Measurements from ENCODE around the gene ITFG1. TPM values are rescaled to one million over a fixed set of nuclear protein-coding genes. Genes with fewer than 3 reads are reported as not detected.
A peak's percentile ranks its signal among the peaks of the same experiment; 100 is the strongest.

The ITFG1 gene
- total RNA-seq, 2 experiments from 2014 or later, result 18.9 to 27.0 TPM

- H3K27me3 Mint-ChIP-seq, result no peaks in the 10 kb centered on the region
- no peaks in the 10 kb centered on the region for H3K4me1 Mint-ChIP-seq
- ChIA-PET POLR2A (no interaction called here), CTCF (interaction anchor here (0.5 to 0.6 kb wide), 2 partner anchors 469 to 907 kb away, joined by 3 read pairs; no protein-coding TSS in a partner anchor)
- no peak overlapping the region for H3K4me3 Mint-ChIP-seq
- no peak overlapping the region for H3K27ac Mint-ChIP-seq
- intact Hi-C loops (cut with DNase I, micrococcal nuclease), result no loop called here
- no peak for ATAC-seq
- DNase-seq, result no peak
- peaks cover 29% of the 10 kb centered on the region for H3K36me3 Mint-ChIP-seq (ENCODE audit: low read depth)
- H3K9me3 Mint-ChIP-seq (ENCODE audit: low read depth), result no peaks in the 10 kb centered on the region
Observed at GRCh38 chr16:47260503-47260902, 200.4 kb downstream of the ITFG1 start.

DNA sequence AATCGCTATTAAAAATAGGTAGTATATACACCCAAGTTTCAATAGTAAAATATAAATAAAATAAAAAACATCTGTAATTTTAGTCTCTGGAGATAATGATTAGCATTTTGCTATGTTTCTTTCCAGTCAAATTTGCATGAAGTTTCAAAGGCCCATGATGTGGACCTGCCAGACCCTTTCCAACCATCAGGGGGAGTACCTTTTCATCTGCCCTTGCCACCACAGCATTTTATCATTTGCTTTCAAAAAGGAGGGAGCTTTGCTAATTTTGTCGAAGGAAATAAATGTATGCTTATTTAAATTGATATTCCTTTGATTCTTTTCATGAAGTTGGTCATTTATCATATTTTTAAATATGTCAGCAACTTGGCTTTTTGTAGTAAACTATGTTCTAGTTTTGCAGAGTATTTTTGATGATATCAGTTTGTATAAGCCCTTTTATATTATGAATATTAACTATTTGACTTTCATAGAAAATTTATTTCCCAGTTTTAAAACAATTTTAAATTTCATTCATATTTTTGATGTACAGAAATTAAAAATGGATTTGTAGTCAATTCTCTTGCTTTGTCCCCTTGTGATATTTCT lies 201.9 kb downstream of the ITFG1 start:
- Mint-ChIP-seq H3K36me3 (ENCODE audit: low read depth) (peaks cover 26% of the 10 kb centered on the region), H3K27me3 (no peaks in the 10 kb centered on the region), H3K27ac (no peak overlapping the region), H3K4me1 (no peaks in the 10 kb centered on the region), H3K4me3 (no peak overlapping the region), H3K9me3 (ENCODE audit: low read depth) (no peaks in the 10 kb centered on the region)
- intact Hi-C loops (cut with DNase I, micrococcal nuclease), result loop anchor here in 1 of 2 experiments (2.0 kb wide), 1 partner anchor 796 kb away; no protein-coding TSS in a partner anchor
- ChIA-PET POLR2A (no interaction called here), CTCF (interaction anchor here (0.7 kb wide), 1 partner anchor 492 kb away, joined by 3 read pairs; no protein-coding TSS in a partner anchor)
- no peak for ATAC-seq
- peak; percentile 30 for DNase-seq

DNA sequence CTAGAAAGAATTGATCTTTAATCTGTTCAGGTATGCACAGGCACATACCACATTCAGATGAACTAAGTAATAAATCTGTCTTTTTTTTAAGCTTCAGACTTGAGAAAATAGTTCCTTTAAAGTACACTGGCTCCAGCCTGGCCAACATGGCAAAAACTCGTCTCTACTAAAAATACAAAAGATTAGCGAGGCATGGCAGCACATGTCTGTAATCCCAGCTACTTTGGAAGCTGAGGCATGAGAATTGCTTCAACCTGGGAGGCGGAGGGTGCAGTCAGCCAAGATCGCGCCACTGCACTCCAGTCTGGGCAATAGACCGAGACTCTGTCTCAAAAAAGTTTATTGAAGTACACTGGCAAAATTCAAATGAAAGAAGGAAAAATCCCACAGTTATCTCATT lies 206.1 kb downstream of the ITFG1 start:
- Mint-ChIP-seq H3K4me3 (no peak overlapping the region), H3K27me3 (no peaks in the 10 kb centered on the region), H3K36me3 (ENCODE audit: low read depth) (peaks cover 19% of the 10 kb centered on the region), H3K27ac (no peak overlapping the region), H3K9me3 (ENCODE audit: low read depth) (no peaks in the 10 kb centered on the region), H3K4me1 (no peaks in the 10 kb centered on the region)
- ATAC-seq (no peak), DNase-seq (no peak)
- intact Hi-C loops (cut with DNase I, micrococcal nuclease), result no loop called here
- ChIA-PET POLR2A (no interaction called here), CTCF (interaction anchor here (0.7 kb wide), 1 partner anchor 532 kb away, joined by 3 read pairs; no protein-coding TSS in a partner anchor)

- H3K4me3 Mint-ChIP-seq, result no peak overlapping the region
- ChIA-PET POLR2A (no interaction called here), CTCF (interaction anchor here (0.6 kb wide), 1 partner anchor 899 kb away, joined by 3 read pairs; no protein-coding TSS in a partner anchor)
- no peaks in the 10 kb centered on the region for H3K4me1 Mint-ChIP-seq
- no peak for DNase-seq
- no peaks in the 10 kb centered on the region for H3K9me3 Mint-ChIP-seq (ENCODE audit: low read depth)
- H3K27me3 Mint-ChIP-seq, result no peaks in the 10 kb centered on the region
- H3K36me3 Mint-ChIP-seq (ENCODE audit: low read depth), result peaks cover 2% of the 10 kb centered on the region
- intact Hi-C loops (cut with DNase I, micrococcal nuclease), result no loop called here
- no peak for ATAC-seq
- no peak overlapping the region for H3K27ac Mint-ChIP-seq
Observed at GRCh38 chr16:47250983-47251382, 209.9 kb downstream of the ITFG1 start.

- Mint-ChIP-seq H3K27me3 (no peaks in the 10 kb centered on the region), H3K36me3 (ENCODE audit: low read depth) (peaks cover 4% of the 10 kb centered on the region), H3K27ac (no peak overlapping the region), H3K4me3 (no peak overlapping the region), H3K4me1 (no peaks in the 10 kb centered on the region), H3K9me3 (ENCODE audit: low read depth) (no peaks in the 10 kb centered on the region)
- ChIA-PET CTCF (no interaction called here), POLR2A (no interaction called here)
- intact Hi-C loops (cut with DNase I, micrococcal nuclease), result no loop called here
- DNase-seq (no peak), ATAC-seq (no peak)
Observed at GRCh38 chr16:47247690-47248089, 213.2 kb downstream of the ITFG1 start.

GRCh38 chr16:47244206-47244605 lies 216.7 kb downstream of the ITFG1 start:
- H3K36me3 Mint-ChIP-seq (ENCODE audit: low read depth), result peaks cover 12% of the 10 kb centered on the region
- no peaks in the 10 kb centered on the region for H3K27me3 Mint-ChIP-seq
- intact Hi-C loops (cut with DNase I, micrococcal nuclease), result no loop called here
- DNase-seq, result no peak
- ATAC-seq, result no peak
- POLR2A ChIA-PET, result no interaction called here
- H3K27ac Mint-ChIP-seq, result no peak overlapping the region
- H3K9me3 Mint-ChIP-seq (ENCODE audit: low read depth), result peaks cover 2% of the 10 kb centered on the region
- H3K4me1 Mint-ChIP-seq, result no peaks in the 10 kb centered on the region
- no peak overlapping the region for H3K4me3 Mint-ChIP-seq
- CTCF ChIA-PET, result no interaction called here

DNA sequence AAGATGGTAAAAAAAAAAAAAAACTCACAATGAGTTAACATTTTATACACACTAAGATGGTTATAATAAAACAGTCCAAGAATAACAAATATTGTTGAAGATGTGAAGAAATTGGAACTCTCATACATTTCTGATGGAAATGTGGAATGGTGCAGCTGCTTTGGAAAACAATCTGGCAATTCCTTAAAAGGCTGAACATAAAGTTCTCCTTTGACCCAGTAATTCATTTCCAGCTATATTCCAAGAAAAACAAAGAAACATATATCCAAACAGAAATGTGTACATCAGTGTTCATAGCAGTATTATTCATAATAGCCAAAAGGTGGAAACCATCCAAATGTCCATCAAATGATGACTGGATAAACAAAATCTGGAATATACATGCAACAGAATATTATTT lies 219.8 kb downstream of the ITFG1 start:
- ChIA-PET POLR2A (no interaction called here), CTCF (interaction anchor here (0.6 kb wide), 1 partner anchor 72 kb away, joined by 4 read pairs; no protein-coding TSS in a partner anchor)
- no peak for ATAC-seq
- Mint-ChIP-seq H3K27ac (no peak overlapping the region), H3K4me3 (no peak overlapping the region), H3K27me3 (no peaks in the 10 kb centered on the region), H3K36me3 (ENCODE audit: low read depth) (peaks cover 16% of the 10 kb centered on the region), H3K9me3 (ENCODE audit: low read depth) (peaks cover 2% of the 10 kb centered on the region), H3K4me1 (no peaks in the 10 kb centered on the region)
- no peak for DNase-seq
- intact Hi-C loops (cut with DNase I, micrococcal nuclease), result no loop called here

DNA sequence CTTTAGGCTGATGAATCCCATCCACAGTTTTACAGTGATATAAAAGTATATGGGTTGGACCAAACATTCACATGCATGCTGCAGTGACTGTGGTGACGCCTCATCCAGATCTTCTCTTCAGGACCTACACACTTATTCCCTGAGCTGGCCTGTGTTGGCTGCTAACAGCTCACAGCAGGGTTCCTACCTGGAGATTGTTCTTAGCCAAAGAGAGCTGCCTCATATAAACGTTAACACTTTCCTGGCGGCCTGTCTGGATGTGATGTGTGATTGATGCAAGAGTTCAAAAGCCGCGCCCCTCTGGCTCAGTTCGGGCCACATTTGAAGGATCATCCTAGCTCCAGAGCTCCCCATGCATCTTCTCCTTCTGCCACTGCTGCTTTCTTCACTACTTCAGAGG lies 224.1 kb downstream of the ITFG1 start:
- H3K27ac Mint-ChIP-seq, result no peak overlapping the region
- intact Hi-C loops (cut with DNase I, micrococcal nuclease), result no loop called here
- ChIA-PET CTCF (no interaction called here), POLR2A (no interaction called here)
- no peak overlapping the region for H3K4me3 Mint-ChIP-seq
- H3K27me3 Mint-ChIP-seq, result no peaks in the 10 kb centered on the region
- ATAC-seq (no peak), DNase-seq (no peak)
- no peaks in the 10 kb centered on the region for H3K4me1 Mint-ChIP-seq
- peaks cover 2% of the 10 kb centered on the region for H3K9me3 Mint-ChIP-seq (ENCODE audit: low read depth)
- peaks cover 34% of the 10 kb centered on the region for H3K36me3 Mint-ChIP-seq (ENCODE audit: low read depth)

DNA sequence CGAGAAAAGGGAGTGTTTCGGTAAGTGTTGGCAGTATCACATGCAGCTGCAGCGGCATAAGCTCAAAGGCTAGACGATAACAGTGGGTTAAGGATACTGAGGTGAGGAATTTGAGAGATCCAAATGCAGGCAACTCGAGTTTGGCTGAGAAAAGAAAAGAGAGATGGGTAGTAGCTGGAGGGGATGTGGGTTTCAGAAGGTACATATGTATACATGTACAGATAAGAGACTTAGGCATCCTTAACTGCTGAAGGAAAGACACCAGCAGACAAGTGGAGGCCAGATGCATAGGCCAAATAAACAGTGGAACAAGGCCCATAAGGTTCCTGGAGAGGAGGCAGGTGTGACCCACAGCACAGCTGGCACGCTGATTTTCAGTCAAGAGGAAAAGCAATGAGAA lies 230.6 kb downstream of the ITFG1 start:
- no peaks in the 10 kb centered on the region for H3K27me3 Mint-ChIP-seq
- no peak overlapping the region for H3K4me3 Mint-ChIP-seq
- H3K4me1 Mint-ChIP-seq, result no peaks in the 10 kb centered on the region
- intact Hi-C loops (cut with DNase I, micrococcal nuclease), result no loop called here
- no peak overlapping the region for H3K27ac Mint-ChIP-seq
- ChIA-PET POLR2A (no interaction called here), CTCF (interaction anchor here (0.6 kb wide), 1 partner anchor 99 kb away, joined by 3 read pairs; no protein-coding TSS in a partner anchor)
- peaks cover 30% of the 10 kb centered on the region for H3K36me3 Mint-ChIP-seq (ENCODE audit: low read depth)
- ATAC-seq, result no peak
- no peaks in the 10 kb centered on the region for H3K9me3 Mint-ChIP-seq (ENCODE audit: low read depth)
- no peak for DNase-seq

GRCh38 chr16:47229053-47230050 lies 231.5 kb downstream of the ITFG1 start:
- peaks cover under 1% of the 10 kb centered on the region for H3K9me3 Mint-ChIP-seq (ENCODE audit: low read depth)
- POLR2A ChIA-PET, result no interaction called here
- no peak for ATAC-seq
- peaks cover 35% of the 10 kb centered on the region for H3K36me3 Mint-ChIP-seq (ENCODE audit: low read depth)
- intact Hi-C loops (cut with DNase I, micrococcal nuclease), result no loop called here
- no peaks in the 10 kb centered on the region for H3K27me3 Mint-ChIP-seq
- CTCF ChIA-PET, result interaction anchor here (0.6 kb wide), 1 partner anchor 98 kb away, joined by 3 read pairs; no protein-coding TSS in a partner anchor
- no peak for DNase-seq
- H3K27ac Mint-ChIP-seq, result no peak overlapping the region
- H3K4me1 Mint-ChIP-seq, result no peaks in the 10 kb centered on the region
- H3K4me3 Mint-ChIP-seq, result no peak overlapping the region

DNA sequence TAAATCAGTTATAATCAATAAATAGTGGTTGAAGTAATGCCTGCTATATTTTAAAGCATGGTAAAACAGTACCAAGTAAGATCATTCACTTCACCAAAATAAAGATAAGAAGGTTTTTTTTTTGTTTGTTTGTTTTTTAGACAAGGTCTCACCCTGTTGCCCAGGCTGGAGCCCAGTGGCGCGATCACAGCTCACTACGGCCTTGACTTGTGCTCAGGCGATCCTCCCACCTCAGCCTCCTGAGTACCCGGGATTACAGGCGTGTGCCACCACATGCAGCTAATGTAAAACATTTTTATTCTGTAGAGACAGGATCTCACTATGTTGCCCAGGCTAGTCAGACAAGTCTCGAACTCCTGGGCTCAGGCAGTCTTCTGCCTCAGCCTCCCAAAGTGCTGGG lies 232.6 kb downstream of the ITFG1 start:
- DNase-seq (no peak), ATAC-seq (no peak)
- H3K27ac Mint-ChIP-seq, result no peak overlapping the region
- intact Hi-C loops (cut with DNase I, micrococcal nuclease), result no loop called here
- peaks cover 32% of the 10 kb centered on the region for H3K36me3 Mint-ChIP-seq (ENCODE audit: low read depth)
- CTCF ChIA-PET, result no interaction called here
- no peaks in the 10 kb centered on the region for H3K4me1 Mint-ChIP-seq
- POLR2A ChIA-PET, result no interaction called here
- H3K4me3 Mint-ChIP-seq, result no peak overlapping the region
- H3K27me3 Mint-ChIP-seq, result no peaks in the 10 kb centered on the region
- peaks cover 2% of the 10 kb centered on the region for H3K9me3 Mint-ChIP-seq (ENCODE audit: low read depth)
